Left ventricle myocardium inferior (tissue), 1 donor: ENCODE data around the gene IL36B. TPM values are rescaled to one million over a fixed set of nuclear protein-coding genes. Genes with fewer than 3 reads are reported as not detected.

Source experiments
- DNase-seq: peaks from one replicate; pipeline ENCODE4 v3.0.0-alpha.2; 2020
- H3K27ac ChIP-seq: fragments of 200-600 bp; replicated peaks from 2 replicates; pipeline ENCODE4 v1.8.0; 2021
- H3K27me3 ChIP-seq: fragments of 200-600 bp; 2 replicates; pipeline ENCODE4 v1.8.0; 2021; ENCODE audit warnings: low read depth
- H3K36me3 ChIP-seq: fragments of 200-600 bp; 2 replicates; pipeline ENCODE4 v1.8.0; 2021
- H3K4me1 ChIP-seq: fragments of 200-600 bp; 2 replicates; pipeline ENCODE4 v1.8.0; 2021
- H3K4me3 ChIP-seq: fragments of 200-600 bp; 2 replicates; pipeline ENCODE4 v1.8.0; 2021; ENCODE audit warnings: mild to moderate bottlenecking, moderate library complexity
- H3K9me3 ChIP-seq: fragments of 200-600 bp; replicated peaks from 2 replicates; pipeline ENCODE4 v1.8.0; 2021
- intact Hi-C: fragments of 100-400 bp; cut with micrococcal nuclease; formaldehyde crosslinking; loops from one replicate; pipeline ENCODE4 v1.11.0; 2022
- total RNA-seq: library from RNA; stranded (reverse); fragmentation: NEBNext Ultra II Directional; extraction: Animal tissue kit (Norgen Biotek cat#: 25700); gene quantifications from one replicate; pipeline ENCODE4 v1.2.1, GENCODE V29; 2021
- TF ChIP-seq, protein P1 (sequence below): fragments of 200-600 bp; IDR thresholded peaks from 2 replicates; pipeline ENCODE4 v1.8.0; 2021; ENCODE audit warnings: antibody characterized with exemption, mild to moderate bottlenecking, borderline replicate concordance
- donor health status: DM: no; HTN: yes; CAD: no; lungs with severe emphysema.

The IL36B gene
- total RNA-seq, 1 donor from 2014 or later = not detected

DNA sequence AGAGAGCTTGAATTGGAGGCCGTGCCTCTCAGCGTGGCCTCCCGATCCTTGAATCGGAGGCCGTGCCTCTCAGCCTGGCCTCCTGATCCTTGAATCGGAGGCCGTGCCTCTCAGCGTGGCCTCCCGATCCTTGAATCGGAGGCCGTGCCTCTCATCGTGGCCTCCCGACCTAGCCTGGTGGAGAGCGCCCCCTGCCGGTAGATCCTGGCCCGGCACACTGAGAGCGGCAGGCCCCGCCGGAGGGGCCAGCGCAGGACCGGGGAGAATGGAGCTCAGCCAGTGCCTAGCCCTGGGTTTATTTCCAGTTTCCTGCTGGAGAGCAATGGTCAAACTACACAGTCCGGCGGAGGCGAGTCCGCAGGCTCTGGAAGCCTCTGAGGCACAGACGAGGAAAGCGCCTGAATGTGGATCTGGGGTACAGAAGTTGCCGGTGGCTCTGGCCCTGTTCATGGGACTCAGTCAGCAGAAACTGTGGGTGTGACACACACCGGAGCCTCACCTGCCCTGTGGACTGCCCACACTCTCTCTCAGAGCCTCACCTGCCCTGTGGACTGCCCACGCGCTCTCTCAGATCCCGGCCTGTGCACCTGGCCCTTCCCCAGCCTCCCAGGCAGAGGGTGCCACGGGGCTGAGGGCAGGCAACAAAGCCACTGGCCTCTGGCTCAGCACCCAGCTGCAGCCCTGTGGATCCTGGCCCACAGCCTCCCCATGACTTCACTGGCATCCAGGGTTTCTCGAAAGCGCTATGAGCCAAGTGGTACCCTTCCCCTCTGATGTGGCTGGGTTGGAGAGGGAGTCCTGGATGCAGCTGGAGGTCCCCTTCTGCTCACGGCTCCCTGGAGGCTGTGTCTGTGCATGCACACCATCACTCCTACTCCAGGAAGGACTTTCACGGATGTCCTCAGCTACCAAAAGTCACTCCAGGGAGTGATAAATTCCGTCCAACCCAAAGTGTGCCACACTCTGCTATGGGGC, 1.5 kb downstream of the IL36B start:
- H3K36me3 ChIP-seq = no peaks in the 10 kb centered on the region
- no peak overlapping the region for H3K27ac ChIP-seq
- H3K9me3 ChIP-seq = peaks cover 29% of the 10 kb centered on the region
- TF ChIP-seq, protein P1, sequence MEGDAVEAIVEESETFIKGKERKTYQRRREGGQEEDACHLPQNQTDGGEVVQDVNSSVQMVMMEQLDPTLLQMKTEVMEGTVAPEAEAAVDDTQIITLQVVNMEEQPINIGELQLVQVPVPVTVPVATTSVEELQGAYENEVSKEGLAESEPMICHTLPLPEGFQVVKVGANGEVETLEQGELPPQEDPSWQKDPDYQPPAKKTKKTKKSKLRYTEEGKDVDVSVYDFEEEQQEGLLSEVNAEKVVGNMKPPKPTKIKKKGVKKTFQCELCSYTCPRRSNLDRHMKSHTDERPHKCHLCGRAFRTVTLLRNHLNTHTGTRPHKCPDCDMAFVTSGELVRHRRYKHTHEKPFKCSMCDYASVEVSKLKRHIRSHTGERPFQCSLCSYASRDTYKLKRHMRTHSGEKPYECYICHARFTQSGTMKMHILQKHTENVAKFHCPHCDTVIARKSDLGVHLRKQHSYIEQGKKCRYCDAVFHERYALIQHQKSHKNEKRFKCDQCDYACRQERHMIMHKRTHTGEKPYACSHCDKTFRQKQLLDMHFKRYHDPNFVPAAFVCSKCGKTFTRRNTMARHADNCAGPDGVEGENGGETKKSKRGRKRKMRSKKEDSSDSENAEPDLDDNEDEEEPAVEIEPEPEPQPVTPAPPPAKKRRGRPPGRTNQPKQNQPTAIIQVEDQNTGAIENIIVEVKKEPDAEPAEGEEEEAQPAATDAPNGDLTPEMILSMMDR = no peak
- no peak for DNase-seq
- peaks cover 28% of the 10 kb centered on the region for H3K27me3 ChIP-seq
- H3K4me1 ChIP-seq = no peaks in the 10 kb centered on the region
- intact Hi-C loops = no loop called here
- no peak overlapping the region for H3K4me3 ChIP-seq

DNA sequence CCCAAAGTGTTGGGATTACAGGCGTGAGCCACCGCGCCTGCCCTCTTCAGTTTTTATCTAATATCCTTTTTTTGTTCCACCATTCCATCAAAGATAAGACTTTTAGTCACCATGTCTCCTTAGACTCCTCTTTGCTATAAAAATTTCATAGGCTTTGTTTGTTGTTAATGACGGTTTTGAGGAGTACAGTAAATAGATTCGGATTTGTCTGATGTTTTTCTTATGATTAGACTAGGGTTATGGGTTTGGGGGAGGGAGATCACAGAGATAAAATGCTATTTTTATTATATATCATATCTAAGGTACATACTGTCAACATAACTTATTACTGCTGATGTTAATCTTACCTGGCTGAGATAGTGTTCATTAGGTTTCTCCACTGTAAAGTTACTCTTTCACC, 6.2 kb downstream of the IL36B start:
- Histone ChIP-seq H3K4me1 (no peaks in the 10 kb centered on the region), H3K4me3 (no peak overlapping the region), H3K9me3 (peaks cover 10% of the 10 kb centered on the region), H3K36me3 (no peaks in the 10 kb centered on the region), H3K27ac (no peak overlapping the region), H3K27me3 (peaks cover 13% of the 10 kb centered on the region)
- intact Hi-C loops = no loop called here
- TF ChIP-seq, protein P1 = no peak
- no peak for DNase-seq

DNA sequence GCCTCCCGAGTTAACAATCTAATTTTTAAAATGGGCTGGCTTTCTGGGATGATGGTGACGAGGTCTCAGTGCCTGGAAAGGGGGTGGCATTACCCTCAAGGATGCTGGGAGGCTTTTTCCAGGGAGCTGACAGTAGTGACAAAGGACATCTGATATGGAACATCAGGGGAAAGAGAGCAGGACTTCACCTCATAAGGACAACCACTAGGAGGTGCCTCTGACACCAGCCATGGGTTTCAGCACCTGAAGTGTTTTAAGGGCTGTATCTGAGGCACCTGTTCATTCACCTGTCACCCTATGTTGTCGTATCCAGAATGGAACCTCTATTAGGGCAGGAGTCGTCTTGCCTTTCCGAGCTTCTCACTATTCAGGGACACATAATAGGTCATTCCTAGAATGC, 10.8 kb downstream of the IL36B start:
- Histone ChIP-seq H3K4me1 (no peaks in the 10 kb centered on the region), H3K9me3 (no peaks in the 10 kb centered on the region), H3K4me3 (no peak overlapping the region), H3K27ac (no peak overlapping the region), H3K27me3 (peaks cover 19% of the 10 kb centered on the region), H3K36me3 (no peaks in the 10 kb centered on the region)
- intact Hi-C loops = no loop called here
- TF ChIP-seq, protein P1 = no peak
- no peak for DNase-seq

DNA sequence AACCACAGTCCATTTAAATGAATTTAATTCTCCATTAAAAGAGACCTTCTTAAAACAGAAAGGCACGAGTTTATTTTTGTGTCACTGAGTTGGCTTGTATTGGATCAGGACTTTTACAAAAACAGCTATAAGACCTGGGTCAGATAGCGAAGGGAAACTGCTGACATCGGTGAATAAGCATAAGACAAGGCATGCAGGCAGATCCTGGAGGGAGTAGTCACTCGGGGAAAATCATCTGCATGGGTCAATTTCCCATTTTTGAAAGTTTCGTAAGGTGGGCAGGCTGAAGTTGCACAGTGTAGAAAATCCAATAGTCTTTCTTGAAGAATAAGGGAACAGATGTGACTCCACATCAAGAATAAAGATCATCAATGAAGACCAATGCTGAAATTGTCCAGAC, 12.9 kb downstream of the IL36B start:
- Histone ChIP-seq H3K4me3 (no peak overlapping the region), H3K27me3 (peaks cover 25% of the 10 kb centered on the region), H3K9me3 (no peaks in the 10 kb centered on the region), H3K27ac (no peak overlapping the region), H3K4me1 (no peaks in the 10 kb centered on the region), H3K36me3 (no peaks in the 10 kb centered on the region)
- TF ChIP-seq, protein P1 = no peak
- intact Hi-C loops = no loop called here
- no peak for DNase-seq

DNA sequence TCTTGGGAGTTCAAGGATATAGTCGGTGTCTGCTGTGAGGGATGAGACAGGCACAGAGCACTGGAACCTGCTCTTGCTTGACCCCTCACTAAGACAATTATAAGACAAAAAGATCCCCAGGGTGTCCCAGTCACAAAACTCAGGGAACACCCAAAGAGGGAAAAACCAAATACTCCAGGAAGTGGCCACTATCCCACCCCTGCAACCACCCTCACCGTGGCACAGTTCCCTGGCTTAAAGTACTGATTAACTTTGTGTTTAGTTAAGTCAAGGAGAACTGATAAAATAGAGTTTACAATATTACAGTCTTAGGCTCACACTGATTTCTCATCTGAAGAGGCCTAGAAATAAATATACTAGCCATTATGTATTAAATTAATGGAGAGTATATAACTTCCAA, 13.5 kb downstream of the IL36B start:
- TF ChIP-seq, protein P1 = no peak

More for the DNA sequence above, 13.5 kb downstream of the IL36B start:
- H3K27ac ChIP-seq = no peak overlapping the region
- H3K4me3 ChIP-seq = no peak overlapping the region
- H3K36me3 ChIP-seq = no peaks in the 10 kb centered on the region
- intact Hi-C loops = no loop called here
- H3K9me3 ChIP-seq = no peaks in the 10 kb centered on the region
- peaks cover 30% of the 10 kb centered on the region for H3K27me3 ChIP-seq
- H3K4me1 ChIP-seq = no peaks in the 10 kb centered on the region
- no peak for DNase-seq
